ENCODE measurements around the gene DIMT1. TPM values are rescaled to one million over a fixed set of nuclear protein-coding genes. Genes with fewer than 3 reads are reported as not detected.

Gene DIMT1
- total RNA-seq, 1 donor from 2014 or later: 18.8 TPM

DNA sequence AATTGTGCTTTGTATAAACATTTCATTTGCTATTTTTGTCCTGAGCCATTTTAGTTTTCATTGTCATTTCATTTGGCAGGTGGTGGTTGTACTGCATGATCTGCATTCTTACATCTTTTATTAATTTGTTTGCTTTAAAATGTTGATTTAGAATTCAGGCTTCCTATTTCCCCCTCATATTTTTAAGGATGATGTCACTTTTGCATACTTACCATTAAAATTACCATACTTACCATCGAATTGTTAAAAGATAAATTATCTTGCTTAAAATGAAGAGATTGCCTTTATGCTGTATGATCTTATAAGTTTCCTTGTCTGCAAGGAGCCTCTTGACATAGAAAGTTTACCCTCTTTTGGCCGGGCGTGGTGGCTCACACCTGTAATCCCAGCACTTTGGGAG, 31.1 kb downstream of the DIMT1 start:
- no peak for DNase-seq (ENCODE audit: low spot score in 2 of 2)
- no peak for FAIRE-seq

GRCh38 chr5:62371409-62371808, 32.3 kb downstream of the DIMT1 start:
- DNase-seq (ENCODE audit: low spot score in 2 of 2): no peak
- no peak for FAIRE-seq

DNA sequence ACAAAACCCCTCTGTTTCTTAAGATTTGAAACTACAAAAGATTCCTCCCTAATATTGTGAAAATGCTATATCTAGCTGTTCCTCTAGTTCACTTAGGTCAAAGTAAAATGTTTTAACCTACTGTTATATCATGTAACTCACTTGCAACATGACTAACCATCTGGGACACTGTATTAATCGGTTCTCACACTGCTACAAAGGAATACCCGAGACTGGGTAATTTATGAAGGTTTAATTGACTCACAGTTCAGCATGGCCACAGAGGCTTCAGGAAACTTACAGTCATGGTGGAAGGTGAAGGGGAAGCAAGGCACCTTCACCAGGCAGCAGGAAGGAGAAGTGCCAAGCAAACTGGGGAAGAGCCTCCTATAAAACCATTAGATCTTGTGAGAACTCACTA, 34.7 kb downstream of the DIMT1 start:
- no peak for FAIRE-seq
- no peak for DNase-seq (ENCODE audit: low spot score in 2 of 2)

DNA sequence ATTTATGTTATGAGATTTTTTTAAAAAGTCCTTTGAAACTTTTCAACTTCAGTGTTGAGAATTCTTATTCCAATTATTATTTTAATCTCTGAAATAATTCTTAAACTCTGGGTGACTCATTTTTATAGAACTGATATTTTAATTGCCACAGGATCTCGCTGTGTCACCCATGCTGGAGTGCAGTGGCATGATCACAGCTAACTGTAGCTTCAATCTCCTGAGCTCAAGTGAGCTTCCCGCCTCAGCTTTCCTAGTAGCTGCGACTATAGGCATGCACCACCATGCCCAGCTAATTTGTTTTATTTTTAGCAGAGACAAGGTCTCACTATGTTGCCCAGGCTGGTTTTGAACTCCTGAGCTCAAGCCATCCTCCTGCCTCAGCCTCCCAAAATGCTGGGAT, 41.0 kb downstream of the DIMT1 start:
- DNase-seq (ENCODE audit: low spot score in 2 of 2) (no peak), FAIRE-seq (no peak)

GRCh38 chr5:62354028-62354874, 49.5 kb downstream of the DIMT1 start:
- FAIRE-seq (peak; percentile 92), DNase-seq (ENCODE audit: low spot score in 2 of 2) (no peak)

- DNase-seq (ENCODE audit: low spot score in 2 of 2) (no peak), FAIRE-seq (peak; percentile 91)
Observed at GRCh38 chr5:62348723-62349481, 54.8 kb downstream of the DIMT1 start.

DNA sequence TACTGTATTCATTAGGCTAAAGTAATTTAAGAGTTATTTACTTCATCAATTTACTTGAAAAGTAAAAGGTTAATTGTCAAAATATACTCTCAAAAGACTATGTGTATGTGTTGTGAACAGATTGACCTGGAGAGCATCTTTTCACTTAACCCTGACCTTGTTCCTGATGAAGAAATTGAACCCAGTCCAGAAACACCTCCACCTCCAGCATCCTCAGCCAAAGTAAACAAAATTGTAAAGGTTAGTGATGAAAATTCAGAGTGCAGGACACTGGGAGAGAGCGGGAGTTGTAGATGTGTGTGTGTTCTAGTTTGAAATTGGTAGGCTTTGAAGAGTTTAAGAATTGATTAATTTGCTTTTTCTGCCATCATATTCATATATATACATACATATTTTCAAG, 55.8 kb downstream of the DIMT1 start:
- DNase-seq (ENCODE audit: low spot score in 2 of 2): no peak
- no peak for FAIRE-seq

DNA sequence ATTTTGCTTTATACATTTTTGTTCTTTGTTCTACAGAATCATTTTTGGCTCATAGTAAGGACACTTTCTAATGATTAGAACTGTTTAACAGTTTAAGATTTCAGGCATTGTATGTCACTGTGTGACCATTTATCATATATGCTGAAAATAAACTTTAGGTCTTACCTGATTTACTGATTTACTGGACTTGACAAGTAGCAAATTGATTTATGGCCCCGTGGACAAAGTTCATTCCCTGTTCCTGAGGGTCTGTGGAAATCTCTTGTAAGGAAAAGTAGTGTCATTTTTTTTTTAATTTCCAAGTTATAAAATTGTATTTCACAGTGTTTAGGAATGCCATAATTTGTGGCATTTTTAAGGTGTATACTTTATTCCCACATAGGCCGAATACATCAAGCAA, 57.0 kb downstream of the DIMT1 start:
- FAIRE-seq: no peak

DNA sequence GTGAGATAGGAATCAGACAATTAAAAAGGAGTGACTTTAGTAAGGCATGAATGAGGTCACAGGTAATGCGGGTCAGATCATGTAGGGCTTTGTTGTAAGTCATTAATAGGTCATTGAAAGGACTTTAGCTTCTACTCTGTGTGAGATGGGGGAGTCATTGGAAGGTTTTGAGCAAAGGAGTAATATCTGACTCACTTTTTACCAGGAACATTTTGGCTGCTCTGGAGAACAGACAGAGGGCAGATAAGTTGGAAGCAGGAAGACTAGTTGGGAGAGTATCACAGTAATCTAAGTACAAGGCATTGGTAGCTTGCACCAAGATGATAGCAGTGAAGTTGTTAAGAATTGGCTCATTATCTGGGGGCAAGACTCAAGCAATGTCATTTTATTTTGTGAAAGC, 60.3 kb downstream of the DIMT1 start:
- FAIRE-seq (no peak), DNase-seq (ENCODE audit: low spot score in 2 of 2) (no peak)

More for the DNA sequence above, 57.0 kb downstream of the DIMT1 start:
- no peak for DNase-seq (ENCODE audit: low spot score in 2 of 2)

DNA sequence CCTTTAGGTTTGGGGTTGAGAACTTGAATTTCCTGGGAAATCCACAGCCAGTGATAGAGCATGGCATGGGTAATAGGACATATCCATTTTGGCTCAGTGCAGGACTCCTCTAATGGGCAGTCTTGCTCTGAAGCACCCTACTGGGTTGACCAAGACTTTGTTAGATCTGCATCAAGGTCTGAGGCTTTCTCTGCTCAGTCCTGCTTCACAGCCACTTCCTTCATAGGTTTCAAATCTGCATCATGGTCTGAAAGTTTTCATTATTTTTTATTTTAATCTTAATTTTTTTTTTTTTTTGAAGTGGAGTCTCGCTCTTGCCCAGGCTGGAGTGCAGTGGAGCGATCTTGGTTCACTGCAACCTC, 61.2 kb downstream of the DIMT1 start:
- no peak for FAIRE-seq
- no peak for DNase-seq (ENCODE audit: low spot score in 2 of 2)

DNA sequence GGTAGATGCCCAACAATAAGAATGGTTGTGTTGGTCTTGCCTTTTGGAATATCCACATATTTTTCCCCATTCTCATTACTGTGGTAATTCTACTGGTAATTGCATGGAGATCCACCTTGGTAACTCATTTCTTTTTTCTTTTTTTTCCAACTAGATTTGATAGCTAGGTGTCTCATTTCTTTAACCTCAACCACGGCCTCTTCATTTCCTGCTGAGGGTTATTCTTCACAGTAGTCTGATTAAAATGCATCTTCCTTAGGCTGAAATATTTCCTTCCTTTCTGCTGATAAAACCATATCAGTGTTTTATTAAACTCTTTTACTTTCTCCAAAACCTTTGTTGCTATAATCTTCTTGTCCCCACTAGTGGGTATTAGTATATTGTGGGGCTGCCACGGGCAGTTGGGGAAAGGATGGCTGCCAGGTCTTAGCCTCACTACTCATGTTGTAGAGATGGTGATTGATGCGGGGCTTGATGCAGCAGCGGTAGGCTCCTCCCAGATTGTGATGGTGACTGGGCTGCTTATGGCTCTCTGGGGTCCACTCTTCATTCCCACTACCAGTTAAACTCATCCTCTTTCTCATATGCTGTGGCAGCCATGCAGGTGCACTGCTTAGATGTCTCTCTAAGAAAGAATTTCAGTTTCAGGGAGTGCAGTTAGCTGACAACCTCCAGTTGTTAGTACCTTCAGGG, 61.8 kb downstream of the DIMT1 start:
- DNase-seq (ENCODE audit: low spot score in 2 of 2) (no peak), FAIRE-seq (no peak)

GRCh38 chr5:62340979-62341378, 62.7 kb downstream of the DIMT1 start:
- no peak for FAIRE-seq
- no peak for DNase-seq (ENCODE audit: low spot score in 2 of 2)

DNA sequence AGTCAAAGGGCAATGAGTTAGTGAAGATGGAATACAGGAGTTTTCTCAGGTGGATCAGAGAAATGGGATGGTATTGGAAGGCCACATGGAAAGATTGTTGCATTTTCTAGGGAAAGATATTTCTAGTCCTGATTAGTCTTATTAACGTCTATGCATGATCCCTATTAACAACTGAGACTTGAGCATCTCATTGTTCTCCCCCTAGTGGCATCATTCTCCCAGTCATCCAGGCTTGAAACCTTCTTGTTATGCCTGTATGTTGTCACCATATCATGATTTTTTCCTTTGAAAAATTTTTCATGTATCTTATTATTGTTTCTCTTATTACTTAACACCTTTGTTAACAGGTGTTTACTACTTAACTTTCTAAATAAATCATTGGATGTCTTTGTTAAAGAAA, 63.3 kb downstream of the DIMT1 start:
- FAIRE-seq: no peak
- DNase-seq (ENCODE audit: low spot score in 2 of 2): no peak

Small RNA genes lying within 50 kb of the gene (small RNA-seq; reads per million reads assigned to genes)
- gene RNU6-661P: not detected

Other genes starting within 250 kb of the DIMT1 start
- 238 TPM for gene KIF2A, start 97.7 kb downstream of the DIMT1 start, total RNA-seq
- 39.9 TPM for gene IPO11, start 8.9 kb upstream of the DIMT1 start, total RNA-seq
- 3.7 TPM for gene LRRC70, start 174.9 kb upstream of the DIMT1 start, total RNA-seq